Caco-2 (cell line): Measurements from ENCODE around the gene TTLL11. TPM values are rescaled to one million over a fixed set of nuclear protein-coding genes. Genes with fewer than 3 reads are reported as not detected.

Source experiments
- BruUV-seq: library from RNA; stranded (reverse); fragments of 400-500 nt; replicated peaks from 2 replicates; lab custom pipeline; 2021; lab: Mats Ljungman, UMichigan
- CTCF ChIA-PET: fragments of 300-600 bp; sonication (Branson Sonifier 250); formaldehyde crosslinking; loops from one replicate; lab custom pipeline; 2022; ENCODE audit warnings: antibody characterized with exemption; lab: Charles Lee
- POLR2A ChIA-PET: fragments of 300-600 bp; sonication (Branson Sonifier 250); formaldehyde crosslinking; loops from one replicate; lab custom pipeline; 2022; ENCODE audit warnings: antibody characterized with exemption; lab: Charles Lee
- DNase-seq, 2 experiments: peaks; one replicate each; pipeline versions ENCODE4 v3.0.0 to v3.0.0-alpha.2; 2020 to 2022
- H3K27me3 ChIP-seq: replicated peaks from 2 replicates; pipeline ENCODE4 v1.6.0; 2011; ENCODE audit warnings: low read length; ENCODE audit not compliant: control insufficient read depth, insufficient read depth
- H3K36me3 ChIP-seq: 2 replicates; pipeline ENCODE4 v1.5.1; 2011; ENCODE audit warnings: low read length; ENCODE audit not compliant: control insufficient read depth, insufficient read depth
- H3K4me1 ChIP-seq: fragments of 250-450 bp; sonication (Bioruptor Pico); 2 replicates; pipeline ENCODE4 v1.5.1; 2020; ENCODE audit warnings: mild to moderate bottlenecking
- H3K4me3 ChIP-seq: 2 replicates; pipeline ENCODE4 v1.5.1; 2011; ENCODE audit warnings: low read depth, mild to moderate bottlenecking, control low read depth, low read length
- H3K9me3 ChIP-seq: fragments of 250-450 bp; sonication (Bioruptor Pico); 2 replicates; pipeline ENCODE4 v1.5.1; 2020; ENCODE audit warnings: mild to moderate bottlenecking, moderate library complexity
- H3K27ac Mint-ChIP-seq: one replicate; pipeline ENCODE4 v1.8.0; 2022; ENCODE audit warnings: mixed read lengths; ENCODE audit not compliant: unreplicated experiment
- H3K27me3 Mint-ChIP-seq: one replicate; pipeline ENCODE4 v1.8.0; 2022; ENCODE audit warnings: mixed read lengths; ENCODE audit not compliant: insufficient read depth, unreplicated experiment
- H3K36me3 Mint-ChIP-seq: one replicate; pipeline ENCODE4 v1.8.0; 2022; ENCODE audit warnings: mild to moderate bottlenecking, mixed read lengths; ENCODE audit not compliant: insufficient read depth, unreplicated experiment
- H3K4me1 Mint-ChIP-seq: one replicate; pipeline ENCODE4 v1.8.0; 2022; ENCODE audit warnings: low read depth, mixed read lengths; ENCODE audit not compliant: unreplicated experiment
- H3K4me3 Mint-ChIP-seq: one replicate; pipeline ENCODE4 v1.8.0; 2022; ENCODE audit warnings: mild to moderate bottlenecking, moderate library complexity, mixed read lengths; ENCODE audit not compliant: unreplicated experiment
- H3K9me3 Mint-ChIP-seq: one replicate; pipeline ENCODE4 v1.8.0; 2022; ENCODE audit warnings: mixed read lengths; ENCODE audit not compliant: unreplicated experiment
- CTCF ChIP-seq, 2 experiments: fragments of 200-600 bp in 1 of 2; IDR thresholded peaks; 1 replicate in 1 of 2; 2 replicates in 1 of 2; pipeline versions ENCODE4 v1.5.1 to v1.8.0; 2011 to 2022; ENCODE audit warnings: antibody characterized with exemption in 1 of 2, control low read depth in 1 of 2, inconsistent platforms in 1 of 2, low read depth in 1 of 2, low read length in 1 of 2, mild to moderate bottlenecking in 1 of 2, moderate library complexity in 1 of 2; ENCODE audit not compliant: insufficient read depth in 1 of 2, severe bottlenecking in 1 of 2, unreplicated experiment in 1 of 2
- intact Hi-C: fragments of 100-400 bp; cut with micrococcal nuclease; formaldehyde crosslinking; loops from one replicate; pipeline ENCODE4 v1.10.0; 2022; ENCODE audit not compliant: unreplicated experiment
- total RNA-seq: library from RNA; stranded (reverse); gene quantifications from 2 replicates; pipeline ENCODE4 v1.2.3, GENCODE V29; 2022

The TTLL11 gene
- total RNA-seq, 1 experiment from 2014 or later = 4.4 TPM

DNA sequence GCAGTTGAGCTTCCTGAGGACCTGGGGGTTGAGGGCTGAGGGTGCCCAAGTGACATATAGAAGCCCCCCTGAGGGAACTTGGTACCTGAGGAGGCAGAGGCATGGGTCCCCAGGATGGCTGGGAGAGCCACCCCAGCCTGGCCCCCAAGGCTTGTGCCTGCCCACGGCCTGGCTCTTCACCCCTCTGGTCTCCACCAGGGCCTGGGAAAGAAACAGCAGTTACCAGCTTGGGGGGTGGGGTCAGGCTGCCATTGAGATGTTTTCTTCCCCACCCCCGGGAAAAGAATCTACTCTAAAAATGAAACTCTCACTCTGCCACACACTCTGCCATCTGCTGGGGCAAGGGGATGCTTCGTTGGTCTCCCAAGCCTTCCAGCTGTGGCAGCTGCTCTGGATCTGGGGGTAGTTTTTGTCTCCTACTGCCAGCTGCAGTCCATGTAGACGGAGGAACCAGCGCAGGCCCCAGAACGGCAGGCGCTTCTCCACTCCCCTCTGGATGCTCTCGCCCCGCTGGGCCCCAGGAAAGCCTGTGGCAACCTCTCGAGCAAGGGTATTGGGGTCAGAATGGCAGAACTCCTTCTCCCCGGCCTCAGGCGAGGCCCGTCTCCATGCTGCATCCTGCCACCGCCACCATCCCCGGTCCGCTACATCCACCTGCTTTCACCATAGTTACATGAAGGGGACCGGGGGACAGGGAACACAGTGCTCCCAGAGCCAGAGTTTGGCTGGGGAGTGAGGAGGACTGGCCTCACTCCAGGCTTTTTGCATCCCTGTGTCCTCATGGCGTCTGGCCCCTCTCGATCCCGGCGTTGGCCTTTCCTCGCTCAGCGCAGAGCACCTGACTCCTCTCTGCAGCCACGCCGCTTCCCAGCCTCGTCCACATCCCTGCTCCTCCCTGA is 318.1 kb downstream of the TTLL11 start:
- no peak for TF ChIP-seq CTCF (IDR thresholded peaks at IDR 0.05; ENCODE audit: insufficient read depth in 1 of 2, low read depth in 1 of 2, low read length in 1 of 2, severe bottlenecking in 1 of 2, unreplicated experiment in 1 of 2)
- POLR2A ChIA-PET = no interaction called here
- Histone ChIP-seq H3K27me3 (no peaks in the 10 kb centered on the region), H3K9me3 (no peaks in the 10 kb centered on the region; the same call in 1 of the 2 replicates), H3K36me3 (no peaks in the 10 kb centered on the region; the same call in 1 of the 2 replicates), H3K4me1 (no peaks in the 10 kb centered on the region), H3K4me3 (no peak overlapping the region)
- intact Hi-C loops = no loop called here
- CTCF ChIA-PET = no interaction called here
- no TSS peak for BruUV-seq
- DNase-seq = peak in 1 of 2 experiments; percentile 26
- no peak overlapping the region for H3K4me3 Mint-ChIP-seq
- peaks cover 18% of the 10 kb centered on the region for H3K36me3 Mint-ChIP-seq
- H3K27me3 Mint-ChIP-seq = no peaks in the 10 kb centered on the region
- no peak overlapping the region for H3K27ac Mint-ChIP-seq
- H3K9me3 Mint-ChIP-seq = no peaks in the 10 kb centered on the region
- H3K4me1 Mint-ChIP-seq = no peaks in the 10 kb centered on the region

GRCh38 chr9:121773954-121774714 is 319.0 kb downstream of the TTLL11 start:
- Mint-ChIP-seq H3K4me3 (no peak overlapping the region), H3K27ac (no peak overlapping the region), H3K9me3 (no peaks in the 10 kb centered on the region), H3K4me1 (no peaks in the 10 kb centered on the region), H3K36me3 (peaks cover 18% of the 10 kb centered on the region), H3K27me3 (no peaks in the 10 kb centered on the region)
- Histone ChIP-seq H3K9me3 (no peaks in the 10 kb centered on the region; the same call in 1 of the 2 replicates), H3K27me3 (no peaks in the 10 kb centered on the region), H3K36me3 (no peaks in the 10 kb centered on the region; the same call in 1 of the 2 replicates), H3K4me3 (no peak overlapping the region), H3K4me1 (no peaks in the 10 kb centered on the region)
- CTCF ChIA-PET = no interaction called here
- BruUV-seq = no TSS peak
- POLR2A ChIA-PET = no interaction called here
- intact Hi-C loops = no loop called here
- DNase-seq = no peak
- TF ChIP-seq CTCF (IDR thresholded peaks at IDR 0.05; ENCODE audit: insufficient read depth in 1 of 2, low read depth in 1 of 2, low read length in 1 of 2, severe bottlenecking in 1 of 2, unreplicated experiment in 1 of 2) = no peak

GRCh38 chr9:121773286-121773953 is 319.7 kb downstream of the TTLL11 start:
- no peak overlapping the region for H3K27ac Mint-ChIP-seq
- no peaks in the 10 kb centered on the region for H3K9me3 Mint-ChIP-seq
- no peak overlapping the region for H3K4me3 ChIP-seq
- no peak for TF ChIP-seq CTCF (IDR thresholded peaks at IDR 0.05; ENCODE audit: insufficient read depth in 1 of 2, low read depth in 1 of 2, low read length in 1 of 2, severe bottlenecking in 1 of 2, unreplicated experiment in 1 of 2)
- POLR2A ChIA-PET = no interaction called here
- no TSS peak for BruUV-seq
- DNase-seq = no peak
- H3K36me3 ChIP-seq = no peaks in the 10 kb centered on the region; the same call in 1 of the 2 replicates
- intact Hi-C loops = no loop called here
- H3K36me3 Mint-ChIP-seq = peaks cover 18% of the 10 kb centered on the region
- H3K9me3 ChIP-seq = no peaks in the 10 kb centered on the region
- no peaks in the 10 kb centered on the region for H3K27me3 ChIP-seq
- CTCF ChIA-PET = no interaction called here
- no peaks in the 10 kb centered on the region for H3K4me1 Mint-ChIP-seq
- H3K27me3 Mint-ChIP-seq = no peaks in the 10 kb centered on the region
- no peaks in the 10 kb centered on the region for H3K4me1 ChIP-seq
- no peak overlapping the region for H3K4me3 Mint-ChIP-seq
